ENCODE data around the gene DBR1.

DNA sequence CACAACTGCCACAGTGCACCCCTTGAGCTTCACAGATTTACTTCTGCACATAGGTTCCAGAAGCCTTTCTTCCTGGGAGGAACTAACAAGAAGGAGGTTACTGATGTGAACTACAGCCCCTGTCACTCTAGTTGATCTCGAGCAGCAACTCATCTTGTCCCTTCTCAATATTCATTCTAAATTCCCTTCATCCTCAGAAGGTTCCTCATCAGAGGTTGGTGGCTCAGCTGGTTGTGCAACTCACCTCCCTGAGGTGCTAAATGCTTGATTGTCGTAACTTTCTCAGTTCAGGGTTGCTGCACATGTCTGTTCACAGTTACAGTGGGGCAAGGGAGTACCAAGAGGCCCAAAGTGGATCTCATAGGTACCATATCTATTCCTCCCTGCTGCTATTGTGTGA lies 36.9 kb downstream of the DBR1 start:
- TF ChIP-seq, protein P1, sequence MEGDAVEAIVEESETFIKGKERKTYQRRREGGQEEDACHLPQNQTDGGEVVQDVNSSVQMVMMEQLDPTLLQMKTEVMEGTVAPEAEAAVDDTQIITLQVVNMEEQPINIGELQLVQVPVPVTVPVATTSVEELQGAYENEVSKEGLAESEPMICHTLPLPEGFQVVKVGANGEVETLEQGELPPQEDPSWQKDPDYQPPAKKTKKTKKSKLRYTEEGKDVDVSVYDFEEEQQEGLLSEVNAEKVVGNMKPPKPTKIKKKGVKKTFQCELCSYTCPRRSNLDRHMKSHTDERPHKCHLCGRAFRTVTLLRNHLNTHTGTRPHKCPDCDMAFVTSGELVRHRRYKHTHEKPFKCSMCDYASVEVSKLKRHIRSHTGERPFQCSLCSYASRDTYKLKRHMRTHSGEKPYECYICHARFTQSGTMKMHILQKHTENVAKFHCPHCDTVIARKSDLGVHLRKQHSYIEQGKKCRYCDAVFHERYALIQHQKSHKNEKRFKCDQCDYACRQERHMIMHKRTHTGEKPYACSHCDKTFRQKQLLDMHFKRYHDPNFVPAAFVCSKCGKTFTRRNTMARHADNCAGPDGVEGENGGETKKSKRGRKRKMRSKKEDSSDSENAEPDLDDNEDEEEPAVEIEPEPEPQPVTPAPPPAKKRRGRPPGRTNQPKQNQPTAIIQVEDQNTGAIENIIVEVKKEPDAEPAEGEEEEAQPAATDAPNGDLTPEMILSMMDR (IDR thresholded peaks at IDR 0.05): no peak
- TF ChIP-seq POLR2AphosphoS5 (IDR thresholded peaks at IDR 0.05) (no peak), POLR2A (IDR thresholded peaks at IDR 0.05) (no peak)
